ENCODE measurements around the gene STAT1. TPM values are rescaled to one million over a fixed set of nuclear protein-coding genes. Genes with fewer than 3 reads are reported as not detected.

Gene STAT1
- total RNA-seq, 1 donor from 2014 or later = 76.5 TPM

DNA sequence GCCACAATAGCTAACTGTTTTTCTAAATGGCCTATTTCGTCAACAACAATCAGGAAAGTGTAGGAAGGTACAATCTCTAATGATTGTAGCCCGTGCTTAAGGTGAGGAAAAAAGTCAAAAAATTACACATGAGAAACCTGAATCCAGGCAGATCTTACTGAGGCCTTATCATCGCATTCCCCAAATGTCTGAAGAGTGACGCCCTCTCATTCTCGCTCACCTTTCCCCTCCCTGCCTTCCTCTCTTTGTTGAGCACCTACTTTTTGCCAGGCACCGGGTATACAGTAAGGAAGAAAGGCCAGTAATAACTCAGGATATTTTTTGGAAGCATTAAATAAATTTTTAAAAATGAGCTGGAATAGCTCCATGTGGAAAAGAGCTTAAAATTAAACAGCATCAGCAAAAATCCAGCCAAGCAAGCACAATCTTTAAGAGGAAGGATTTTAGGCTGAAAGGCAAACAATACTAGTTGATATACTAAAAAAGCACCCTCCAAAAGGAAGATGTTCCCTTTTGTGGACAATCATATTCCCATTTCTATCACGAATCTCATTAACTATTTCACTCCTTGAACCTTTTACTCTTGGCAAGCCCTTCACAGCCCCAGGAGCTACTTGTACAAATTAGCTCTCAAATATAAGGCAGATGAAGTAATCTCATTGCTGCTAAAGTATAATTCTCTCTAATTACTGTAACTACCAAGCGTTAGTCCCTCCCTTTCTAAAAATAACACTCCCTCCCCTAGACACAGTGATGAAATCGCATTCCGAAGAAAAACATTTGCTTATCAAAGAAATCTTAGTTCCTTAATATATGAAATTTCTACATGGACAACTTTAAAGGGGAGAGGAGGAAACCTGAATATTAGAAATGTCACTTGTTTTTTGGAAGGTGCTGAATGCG is 40.0 kb downstream of the STAT1 start:
- Mint-ChIP-seq H3K36me3 (ENCODE audit: unreplicated experiment) (peaks cover 73% of the 10 kb centered on the region), H3K4me3 (ENCODE audit: unreplicated experiment) (no peak overlapping the region), H3K9me3 (ENCODE audit: unreplicated experiment) (no peaks in the 10 kb centered on the region), H3K27me3 (ENCODE audit: unreplicated experiment) (no peaks in the 10 kb centered on the region), H3K27ac (ENCODE audit: unreplicated experiment) (no peak overlapping the region), H3K4me1 (ENCODE audit: unreplicated experiment) (peaks cover 2% of the 10 kb centered on the region)
- TF ChIP-seq CTCF (IDR thresholded peaks at IDR 0.05) = no peak
- no peak for DNase-seq (ENCODE audit: extremely low spot score, unreplicated experiment)

GRCh38 chr2:190973262-190973661 is 40.7 kb downstream of the STAT1 start:
- Mint-ChIP-seq H3K27me3 (ENCODE audit: unreplicated experiment) (no peaks in the 10 kb centered on the region), H3K27ac (ENCODE audit: unreplicated experiment) (no peak overlapping the region), H3K9me3 (ENCODE audit: unreplicated experiment) (no peaks in the 10 kb centered on the region), H3K36me3 (ENCODE audit: unreplicated experiment) (peaks cover 66% of the 10 kb centered on the region), H3K4me1 (ENCODE audit: unreplicated experiment) (peaks cover 2% of the 10 kb centered on the region), H3K4me3 (ENCODE audit: unreplicated experiment) (no peak overlapping the region)
- no peak for TF ChIP-seq CTCF (IDR thresholded peaks at IDR 0.05)
- DNase-seq (ENCODE audit: extremely low spot score, unreplicated experiment) = no peak

DNA sequence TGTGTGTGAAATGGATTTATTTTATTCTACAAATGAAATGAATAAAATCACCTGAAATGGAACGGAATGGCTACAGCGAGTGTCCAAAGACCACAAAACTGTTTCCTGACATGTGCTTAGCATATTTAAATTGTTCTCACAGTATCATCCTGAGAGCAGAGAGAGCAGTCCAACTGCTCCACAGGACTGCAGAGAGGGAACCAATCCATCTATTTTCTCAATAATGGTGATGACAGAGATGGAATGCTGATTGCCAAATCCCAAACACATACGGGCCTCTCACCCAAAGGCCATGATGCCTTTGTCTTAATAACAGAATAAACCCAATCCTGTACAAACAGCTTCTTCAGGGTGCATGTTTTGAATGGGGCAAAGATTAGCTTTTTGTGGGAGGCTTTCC is 41.1 kb downstream of the STAT1 start:
- H3K9me3 Mint-ChIP-seq (ENCODE audit: unreplicated experiment) = no peaks in the 10 kb centered on the region
- no peak for DNase-seq (ENCODE audit: extremely low spot score, unreplicated experiment)
- H3K27me3 Mint-ChIP-seq (ENCODE audit: unreplicated experiment) = no peaks in the 10 kb centered on the region
- TF ChIP-seq CTCF (IDR thresholded peaks at IDR 0.05) = no peak
- peaks cover 65% of the 10 kb centered on the region for H3K36me3 Mint-ChIP-seq (ENCODE audit: unreplicated experiment)
- peaks cover 1% of the 10 kb centered on the region for H3K4me1 Mint-ChIP-seq (ENCODE audit: unreplicated experiment)
- no peak overlapping the region for H3K27ac Mint-ChIP-seq (ENCODE audit: unreplicated experiment)
- no peak overlapping the region for H3K4me3 Mint-ChIP-seq (ENCODE audit: unreplicated experiment)

- TF ChIP-seq CTCF (IDR thresholded peaks at IDR 0.05) = no peak
- Mint-ChIP-seq H3K4me1 (ENCODE audit: unreplicated experiment) (no peaks in the 10 kb centered on the region), H3K27me3 (ENCODE audit: unreplicated experiment) (no peaks in the 10 kb centered on the region), H3K27ac (ENCODE audit: unreplicated experiment) (no peak overlapping the region), H3K9me3 (ENCODE audit: unreplicated experiment) (no peaks in the 10 kb centered on the region), H3K4me3 (ENCODE audit: unreplicated experiment) (no peak overlapping the region), H3K36me3 (ENCODE audit: unreplicated experiment) (peaks cover 60% of the 10 kb centered on the region)
- no peak for DNase-seq (ENCODE audit: extremely low spot score, unreplicated experiment)
These were observed 41.8 kb downstream of the STAT1 start for GRCh38 chr2:190972213-190972612.

- Mint-ChIP-seq H3K4me3 (ENCODE audit: unreplicated experiment) (no peak overlapping the region), H3K27ac (ENCODE audit: unreplicated experiment) (no peak overlapping the region), H3K4me1 (ENCODE audit: unreplicated experiment) (no peaks in the 10 kb centered on the region), H3K36me3 (ENCODE audit: unreplicated experiment) (peaks cover 56% of the 10 kb centered on the region), H3K9me3 (ENCODE audit: unreplicated experiment) (no peaks in the 10 kb centered on the region), H3K27me3 (ENCODE audit: unreplicated experiment) (no peaks in the 10 kb centered on the region)
- DNase-seq (ENCODE audit: extremely low spot score, unreplicated experiment) = no peak
- no peak for TF ChIP-seq CTCF (IDR thresholded peaks at IDR 0.05)
These were observed 43.0 kb downstream of the STAT1 start for GRCh38 chr2:190970873-190971506.
